HCT116 (cell line): ENCODE results near the gene HOXB2. TPM values are rescaled to one million over a fixed set of nuclear protein-coding genes. Genes with fewer than 3 reads are reported as not detected.
A peak's percentile ranks its signal among the peaks of the same experiment; 100 is the strongest.

ENCODE experiments used
- ATAC-seq: fragments of 200-7000 bp; cut with Tn5 transposase; 2 replicates; pipeline ENCODE4 v1.9.1; 2020; ENCODE audit warnings: mild to moderate bottlenecking, moderate library complexity
- BruUV-seq: library from RNA; stranded (reverse); fragments of 400-500 nt; replicated peaks from 2 replicates; lab custom pipeline; 2021; lab: Mats Ljungman, UMichigan
- CTCF ChIA-PET: fragments of 300-600 bp; sonication (Branson Sonifier 250); formaldehyde crosslinking; loops from one replicate; lab custom pipeline; 2021; ENCODE audit warnings: antibody characterized with exemption; lab: Charles Lee
- POLR2A ChIA-PET: fragments of 300-600, 350-600 bp; sonication (Branson Sonifier 250); formaldehyde crosslinking; loops from one replicate; lab custom pipeline; 2021; ENCODE audit warnings: antibody characterized with exemption; lab: Charles Lee
- RAD21 ChIA-PET, 2 experiments: fragments of 300-600 bp; sonication (Branson Sonifier 250); formaldehyde crosslinking; loops; one replicate each; lab custom pipeline; 2023; ENCODE audit warnings: low total read pairs in 2 of 2; ENCODE audit not compliant: uncharacterized antibody in 2 of 2, unreplicated experiment in 2 of 2, low non-redundant PET in 1 of 2; lab: Charles Lee
- DNase-seq: peaks from one replicate; pipeline ENCODE4 v3.0.0-alpha.2; 2010; ENCODE audit warnings: low read depth, low spot score
- H2AFZ ChIP-seq: fragments of 200-600 bp; shearing (Covaris generic), sonication (generic); 2 replicates; pipeline ENCODE4 v1.6.1; 2017; ENCODE audit warnings: low read depth, mixed run types, mixed read lengths, antibody characterized with exemption, low read length; ENCODE audit not compliant: poor library complexity, severe bottlenecking
- H3K27ac ChIP-seq: 2 replicates; pipeline ENCODE4 v1.5.1; 2012; ENCODE audit warnings: low read depth, low read length
- H3K27me3 ChIP-seq: fragments of 200-600 bp; sonication (generic); 2 replicates; pipeline ENCODE4 v1.6.1; 2016; ENCODE audit warnings: mixed run types, low read length, mixed read lengths; ENCODE audit not compliant: insufficient read depth
- H3K36me3 ChIP-seq, 2 experiments: fragments of 200-500 bp in 1 of 2; fragments of 200-600 bp in 1 of 2; sonication (Bioruptor generic) in 1 of 2; sonication (generic) in 1 of 2; 2 replicates each; pipeline versions ENCODE4 v1.5.1 to v1.6.1; 2014 to 2016; ENCODE audit warnings: low read length in 2 of 2, inconsistent platforms in 1 of 2, mixed read lengths in 1 of 2, mixed run types in 1 of 2; ENCODE audit not compliant: insufficient read depth in 2 of 2, control insufficient read depth in 1 of 2
- H3K4me1 ChIP-seq, 2 experiments: fragments of 200-600 bp in 1 of 2; sonication (generic) in 1 of 2; 2 replicates each; pipeline versions ENCODE4 v1.5.1 to v1.6.1; 2012 to 2017; ENCODE audit warnings: low read length in 2 of 2, inconsistent platforms in 1 of 2, mild to moderate bottlenecking in 1 of 2, mixed read lengths in 1 of 2, mixed run types in 1 of 2, moderate library complexity in 1 of 2; ENCODE audit not compliant: insufficient read depth in 2 of 2, control insufficient read depth in 1 of 2
- H3K4me2 ChIP-seq: fragments of 200-600 bp; sonication (generic); 2 replicates; pipeline ENCODE4 v1.6.1; 2017; ENCODE audit warnings: mixed run types, low read length, mixed read lengths
- H3K4me3 ChIP-seq, 2 experiments: fragments of 200-600 bp in 1 of 2; sonication (generic) in 1 of 2; replicated peaks in 1 of 2; 2 replicates each; pipeline ENCODE4 v1.5.1; 2011 to 2016; ENCODE audit warnings: low read length in 2 of 2, control low read depth in 1 of 2, low read depth in 1 of 2, mild to moderate bottlenecking in 1 of 2, mixed read lengths in 1 of 2, mixed run types in 1 of 2
- H3K79me2 ChIP-seq: fragments of 200-600 bp; sonication (generic); 2 replicates; pipeline ENCODE4 v1.6.1; 2017; ENCODE audit warnings: mild to moderate bottlenecking, mixed run types, low read length, moderate library complexity, mixed read lengths; ENCODE audit not compliant: insufficient read depth
- H3K9ac ChIP-seq: fragments of 200-600 bp; sonication (generic); 2 replicates; pipeline ENCODE4 v1.6.1; 2016; ENCODE audit warnings: low read length, mixed read lengths
- H3K9me2 ChIP-seq: fragments of 200-600 bp; sonication (generic), shearing (Covaris generic); 2 replicates; pipeline ENCODE4 v1.6.1; 2017; ENCODE audit warnings: mixed run types, mild to moderate bottlenecking, moderate library complexity; ENCODE audit not compliant: insufficient read depth
- H3K9me3 ChIP-seq, 2 experiments: fragments of 200-500 bp in 1 of 2; fragments of 200-600 bp in 1 of 2; sonication (Bioruptor generic) in 1 of 2; sonication (generic) in 1 of 2; 2 replicates each; pipeline ENCODE4 v1.6.1; 2014 to 2017; ENCODE audit warnings: low read length in 2 of 2, mixed read lengths in 2 of 2, inconsistent platforms in 1 of 2, low read depth in 1 of 2, mild to moderate bottlenecking in 1 of 2, mixed run types in 1 of 2, moderate library complexity in 1 of 2; ENCODE audit not compliant: control insufficient read depth in 1 of 2, insufficient read depth in 1 of 2
- H4K20me1 ChIP-seq: fragments of 200-600 bp; sonication (generic), shearing (Covaris generic); 2 replicates; pipeline ENCODE4 v1.6.1; 2017; ENCODE audit warnings: mixed run types, mild to moderate bottlenecking, moderate library complexity; ENCODE audit not compliant: insufficient read depth
- CBX3 ChIP-seq: IDR thresholded peaks from 2 replicates; pipeline ENCODE4 v1.6.1; 2012; ENCODE audit warnings: low read depth
- CEBPB ChIP-seq: IDR thresholded peaks from 2 replicates; pipeline ENCODE4 v1.6.1; 2012; ENCODE audit warnings: low read depth
- EGR1 ChIP-seq: IDR thresholded peaks from 2 replicates; pipeline ENCODE4 v1.6.1; 2012; ENCODE audit warnings: low read depth
- ELF1 ChIP-seq: IDR thresholded peaks from 2 replicates; pipeline ENCODE4 v1.6.1; 2012; ENCODE audit warnings: low read depth, borderline replicate concordance
- EZH2 ChIP-seq: fragments of 200-600 bp; sonication (generic); IDR thresholded peaks from 2 replicates; pipeline ENCODE4 v1.6.1; 2017; ENCODE audit warnings: antibody characterized with exemption, mixed run types
- EZH2phosphoT487 ChIP-seq: fragments of 200-600 bp; IDR thresholded peaks from 2 replicates; pipeline ENCODE4 v1.6.1; 2018; ENCODE audit warnings: antibody characterized with exemption, borderline replicate concordance
- FOSL1 ChIP-seq: IDR thresholded peaks from 2 replicates; pipeline ENCODE4 v1.6.1; 2012; ENCODE audit warnings: low read depth
- JUND ChIP-seq: IDR thresholded peaks from 2 replicates; pipeline ENCODE4 v1.6.1; 2012
- POLR2A ChIP-seq: IDR thresholded peaks from 2 replicates; pipeline ENCODE4 v1.7.0; 2011; ENCODE audit warnings: borderline replicate concordance; ENCODE audit not compliant: insufficient read depth, insufficient read length; ENCODE audit errors: extremely low read depth
- POLR2AphosphoS5 ChIP-seq: IDR thresholded peaks from 2 replicates; pipeline ENCODE4 v1.6.1; 2011; ENCODE audit warnings: mild to moderate bottlenecking, low read depth, low read length, moderate library complexity
- RAD21 ChIP-seq: IDR thresholded peaks from 2 replicates; pipeline ENCODE4 v1.6.1; 2012; ENCODE audit warnings: low read depth, mild to moderate bottlenecking
- SIN3A ChIP-seq: IDR thresholded peaks from 2 replicates; pipeline ENCODE4 v1.6.1; 2012; ENCODE audit warnings: low read depth
- SP1 ChIP-seq: IDR thresholded peaks from 2 replicates; pipeline ENCODE4 v1.6.1; 2012; ENCODE audit warnings: low read depth
- TCF7L2 ChIP-seq: IDR thresholded peaks from 2 replicates; pipeline ENCODE4 v1.7.0; 2011; ENCODE audit warnings: borderline replicate concordance, inconsistent platforms; ENCODE audit not compliant: insufficient read depth, insufficient read length; ENCODE audit errors: extremely low read depth
- YY1 ChIP-seq: IDR thresholded peaks from 2 replicates; pipeline ENCODE4 v1.6.1; 2011; ENCODE audit warnings: low read length, low read depth, moderate library complexity, mild to moderate bottlenecking; ENCODE audit not compliant: insufficient replicate concordance; ENCODE audit errors: extremely low read depth
- ZFX ChIP-seq: fragments of 450-650 bp; IDR thresholded peaks from 2 replicates; pipeline ENCODE4 v1.6.1; 2017
- ZNF274 ChIP-seq: fragments of 200-500 bp; sonication (Bioruptor generic); IDR thresholded peaks from 2 replicates; pipeline ENCODE4 v1.6.1; 2014; ENCODE audit warnings: mild to moderate bottlenecking, low read depth, low read length, inconsistent platforms
- intact Hi-C: fragments of 100-400 bp; cut with micrococcal nuclease; formaldehyde crosslinking; loops from 2 replicates; pipeline ENCODE4 v1.10.0; 2022
- total RNA-seq: library from RNA; stranded (reverse); gene quantifications from one replicate; pipeline ENCODE4 v1.2.1, GENCODE V29; 2021; ENCODE audit not compliant: unreplicated experiment
- TF ChIP-seq, protein P1 (sequence below): IDR thresholded peaks from 2 replicates; pipeline ENCODE4 v1.6.1; 2012; ENCODE audit warnings: low read depth
- TF ChIP-seq, protein P2 (sequence below): IDR thresholded peaks from 2 replicates; pipeline ENCODE4 v1.6.1; 2011; ENCODE audit warnings: mild to moderate bottlenecking, low read length, moderate library complexity; ENCODE audit not compliant: insufficient replicate concordance; ENCODE audit errors: extremely low read depth
- TF ChIP-seq, protein P3 (sequence below): IDR thresholded peaks from 2 replicates; pipeline ENCODE4 v1.6.1; 2012
- TF ChIP-seq, protein P4 (sequence below): IDR thresholded peaks from 2 replicates; pipeline ENCODE4 v1.6.1; 2012

Gene HOXB2
- total RNA-seq, 1 experiment from 2014 or later: 2.0 TPM

DNA sequence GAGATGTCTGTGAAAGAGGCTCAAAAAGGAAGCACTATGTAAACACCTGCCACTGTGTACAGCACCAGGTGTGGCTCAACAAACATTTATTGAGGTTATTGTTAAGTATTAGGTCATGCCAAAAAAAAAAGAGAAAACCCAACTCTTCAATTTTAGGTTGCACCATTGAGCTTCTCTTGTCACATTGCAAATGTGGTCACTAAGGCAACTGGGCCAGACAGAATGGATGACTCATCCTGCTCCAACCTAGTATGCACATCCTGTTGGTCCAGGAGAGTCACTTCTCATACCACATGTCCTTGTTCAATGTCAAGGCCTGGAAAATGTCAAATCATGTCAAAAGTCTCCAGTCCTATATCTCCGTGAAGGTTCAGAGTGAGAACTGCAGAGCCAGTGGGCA lies 39.1 kb downstream of the HOXB2 start:
- Histone ChIP-seq H3K4me2 (peak overlapping the region; percentile 58), H4K20me1 (no peaks in the 10 kb centered on the region), H3K9me2 (no peaks in the 10 kb centered on the region), H3K79me2 (no peaks in the 10 kb centered on the region), H3K27ac (no peak overlapping the region), H3K9ac (no peak overlapping the region), H2AFZ (peak overlapping the region; percentile 70), H3K4me1 (peaks cover 9 to 15% of the 10 kb centered on the region in 2 experiments), H3K36me3 (no peaks in the 10 kb centered on the region), H3K27me3 (no peaks in the 10 kb centered on the region), H3K4me3 (no peak overlapping the region), H3K9me3 (no peaks in the 10 kb centered on the region)
- ChIA-PET RAD21 (no interaction called here), CTCF (interaction anchor here (0.7 to 1.5 kb wide), 6 partner anchors 9 to 481 kb away, joined by 3 to 5 read pairs (median 3); no protein-coding TSS in a partner anchor), POLR2A (interaction anchor here (0.6 to 1.3 kb wide), 2 partner anchors 22 to 33 kb away, joined by 3 read pairs; no protein-coding TSS in a partner anchor)
- peak; percentile 92 for ATAC-seq
- intact Hi-C loops: no loop called here
- BruUV-seq: no TSS peak
- peak; percentile 61 for DNase-seq
- TF ChIP-seq POLR2A (no peak), TCF7L2 (no peak), SP1 (peak; percentile 29; the same call in 1 of the 2 replicates), SIN3A (no peak), EZH2phosphoT487 (no peak), RAD21 (no peak), YY1 (no peak), ZNF274 (no peak), ELF1 (no peak), CEBPB (no peak), JUND (peak; percentile 83), FOSL1 (peak; percentile 76), EZH2 (no peak), CBX3 (no peak), ZFX (no peak), POLR2AphosphoS5 (no peak), EGR1 (no peak)
- TF ChIP-seq, protein P1, sequence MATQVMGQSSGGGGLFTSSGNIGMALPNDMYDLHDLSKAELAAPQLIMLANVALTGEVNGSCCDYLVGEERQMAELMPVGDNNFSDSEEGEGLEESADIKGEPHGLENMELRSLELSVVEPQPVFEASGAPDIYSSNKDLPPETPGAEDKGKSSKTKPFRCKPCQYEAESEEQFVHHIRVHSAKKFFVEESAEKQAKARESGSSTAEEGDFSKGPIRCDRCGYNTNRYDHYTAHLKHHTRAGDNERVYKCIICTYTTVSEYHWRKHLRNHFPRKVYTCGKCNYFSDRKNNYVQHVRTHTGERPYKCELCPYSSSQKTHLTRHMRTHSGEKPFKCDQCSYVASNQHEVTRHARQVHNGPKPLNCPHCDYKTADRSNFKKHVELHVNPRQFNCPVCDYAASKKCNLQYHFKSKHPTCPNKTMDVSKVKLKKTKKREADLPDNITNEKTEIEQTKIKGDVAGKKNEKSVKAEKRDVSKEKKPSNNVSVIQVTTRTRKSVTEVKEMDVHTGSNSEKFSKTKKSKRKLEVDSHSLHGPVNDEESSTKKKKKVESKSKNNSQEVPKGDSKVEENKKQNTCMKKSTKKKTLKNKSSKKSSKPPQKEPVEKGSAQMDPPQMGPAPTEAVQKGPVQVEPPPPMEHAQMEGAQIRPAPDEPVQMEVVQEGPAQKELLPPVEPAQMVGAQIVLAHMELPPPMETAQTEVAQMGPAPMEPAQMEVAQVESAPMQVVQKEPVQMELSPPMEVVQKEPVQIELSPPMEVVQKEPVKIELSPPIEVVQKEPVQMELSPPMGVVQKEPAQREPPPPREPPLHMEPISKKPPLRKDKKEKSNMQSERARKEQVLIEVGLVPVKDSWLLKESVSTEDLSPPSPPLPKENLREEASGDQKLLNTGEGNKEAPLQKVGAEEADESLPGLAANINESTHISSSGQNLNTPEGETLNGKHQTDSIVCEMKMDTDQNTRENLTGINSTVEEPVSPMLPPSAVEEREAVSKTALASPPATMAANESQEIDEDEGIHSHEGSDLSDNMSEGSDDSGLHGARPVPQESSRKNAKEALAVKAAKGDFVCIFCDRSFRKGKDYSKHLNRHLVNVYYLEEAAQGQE: no peak
- TF ChIP-seq, protein P2, sequence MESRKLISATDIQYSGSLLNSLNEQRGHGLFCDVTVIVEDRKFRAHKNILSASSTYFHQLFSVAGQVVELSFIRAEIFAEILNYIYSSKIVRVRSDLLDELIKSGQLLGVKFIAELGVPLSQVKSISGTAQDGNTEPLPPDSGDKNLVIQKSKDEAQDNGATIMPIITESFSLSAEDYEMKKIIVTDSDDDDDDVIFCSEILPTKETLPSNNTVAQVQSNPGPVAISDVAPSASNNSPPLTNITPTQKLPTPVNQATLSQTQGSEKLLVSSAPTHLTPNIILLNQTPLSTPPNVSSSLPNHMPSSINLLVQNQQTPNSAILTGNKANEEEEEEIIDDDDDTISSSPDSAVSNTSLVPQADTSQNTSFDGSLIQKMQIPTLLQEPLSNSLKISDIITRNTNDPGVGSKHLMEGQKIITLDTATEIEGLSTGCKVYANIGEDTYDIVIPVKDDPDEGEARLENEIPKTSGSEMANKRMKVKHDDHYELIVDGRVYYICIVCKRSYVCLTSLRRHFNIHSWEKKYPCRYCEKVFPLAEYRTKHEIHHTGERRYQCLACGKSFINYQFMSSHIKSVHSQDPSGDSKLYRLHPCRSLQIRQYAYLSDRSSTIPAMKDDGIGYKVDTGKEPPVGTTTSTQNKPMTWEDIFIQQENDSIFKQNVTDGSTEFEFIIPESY: no peak
- TF ChIP-seq, protein P3, sequence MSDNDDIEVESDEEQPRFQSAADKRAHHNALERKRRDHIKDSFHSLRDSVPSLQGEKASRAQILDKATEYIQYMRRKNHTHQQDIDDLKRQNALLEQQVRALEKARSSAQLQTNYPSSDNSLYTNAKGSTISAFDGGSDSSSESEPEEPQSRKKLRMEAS: peak; percentile 40; the same call in 1 of the 2 replicates
- TF ChIP-seq, protein P4, sequence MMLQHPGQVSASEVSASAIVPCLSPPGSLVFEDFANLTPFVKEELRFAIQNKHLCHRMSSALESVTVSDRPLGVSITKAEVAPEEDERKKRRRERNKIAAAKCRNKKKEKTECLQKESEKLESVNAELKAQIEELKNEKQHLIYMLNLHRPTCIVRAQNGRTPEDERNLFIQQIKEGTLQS: no peak
